GM19463 (cell line): ENCODE measurements around the gene KRTAP6-2.

ENCODE experiments used
- ATAC-seq: cut with Tn5 transposase; IDR thresholded peaks from one replicate; pipeline ENCODE4 v1.9.1; 2021; ENCODE audit warnings: mild to moderate bottlenecking, moderate library complexity; ENCODE audit not compliant: unreplicated experiment

KRTAP6-2 gene

GRCh38 chr21:30577766-30578165, 20.9 kb downstream of the KRTAP6-2 start:
- no peak for ATAC-seq

GRCh38 chr21:30567617-30568016, 31.1 kb downstream of the KRTAP6-2 start:
- no peak for ATAC-seq

GRCh38 chr21:30563630-30564029, 35.1 kb downstream of the KRTAP6-2 start:
- ATAC-seq, result no peak

- no peak for ATAC-seq
Measured at GRCh38 chr21:30563072-30563471, 35.6 kb downstream of the KRTAP6-2 start.

- no peak for ATAC-seq
Measured at GRCh38 chr21:30561957-30562356, 36.7 kb downstream of the KRTAP6-2 start.

- no peak for ATAC-seq
Measured at GRCh38 chr21:30561264-30561895, 37.3 kb downstream of the KRTAP6-2 start, which contains the start of gene KRTAP19-7. TSS of gene KRTAP19-7 (minus strand) at chr21:30561314. CDS start at chr21:30561289, 25 bp downstream.

- ATAC-seq, result no peak
Measured at GRCh38 chr21:30555095-30555494, 43.6 kb downstream of the KRTAP6-2 start.

- ATAC-seq, result no peak
Measured at GRCh38 chr21:30552782-30553181, 45.9 kb downstream of the KRTAP6-2 start.
